LNCaP clone FGC (cell line): ENCODE data around the gene CADM2.
"Not testable (repeated sequence)": the region's sequence is repeated elsewhere in the genome, so short reads cannot be mapped to it uniquely, and the experiment has no call there.

ENCODE experiments used
- DNase-seq: peaks from one replicate; pipeline ENCODE4 v3.0.0-alpha.2; 2011; ENCODE audit warnings: low read depth
- H3K4me3 ChIP-seq: 2 replicates; pipeline ENCODE4 v1.5.1; 2011; ENCODE audit warnings: mild to moderate bottlenecking, low read depth, low read length, control low read depth
- TF ChIP-seq, protein P1 (sequence below): IDR thresholded peaks from 2 replicates; pipeline ENCODE4 v1.5.1; 2012; ENCODE audit warnings: mild to moderate bottlenecking; ENCODE audit not compliant: control insufficient read depth, insufficient read depth; ENCODE audit errors: extremely low read depth

Gene CADM2

DNA sequence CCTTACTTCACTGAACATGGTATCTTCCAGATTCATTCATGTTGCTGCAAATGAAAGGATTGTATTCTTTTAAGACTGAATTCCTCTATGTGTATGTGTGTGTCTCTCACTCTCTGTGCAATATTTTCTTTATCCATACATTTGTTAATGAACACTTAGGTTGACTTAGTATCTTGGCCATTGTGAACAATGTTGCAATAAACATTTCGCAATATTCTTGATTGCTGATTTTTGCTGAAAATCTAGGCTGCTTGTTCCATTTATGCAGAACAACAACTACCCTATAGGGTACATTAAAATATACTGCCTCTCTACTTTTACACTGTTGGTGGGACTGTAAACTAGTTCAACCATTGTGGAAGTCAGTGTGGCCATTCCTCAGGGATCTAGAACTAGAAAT, 732.4 kb downstream of the CADM2 start:
- DNase-seq, result no peak
- no peak overlapping the region for H3K4me3 ChIP-seq
- TF ChIP-seq, protein P1, sequence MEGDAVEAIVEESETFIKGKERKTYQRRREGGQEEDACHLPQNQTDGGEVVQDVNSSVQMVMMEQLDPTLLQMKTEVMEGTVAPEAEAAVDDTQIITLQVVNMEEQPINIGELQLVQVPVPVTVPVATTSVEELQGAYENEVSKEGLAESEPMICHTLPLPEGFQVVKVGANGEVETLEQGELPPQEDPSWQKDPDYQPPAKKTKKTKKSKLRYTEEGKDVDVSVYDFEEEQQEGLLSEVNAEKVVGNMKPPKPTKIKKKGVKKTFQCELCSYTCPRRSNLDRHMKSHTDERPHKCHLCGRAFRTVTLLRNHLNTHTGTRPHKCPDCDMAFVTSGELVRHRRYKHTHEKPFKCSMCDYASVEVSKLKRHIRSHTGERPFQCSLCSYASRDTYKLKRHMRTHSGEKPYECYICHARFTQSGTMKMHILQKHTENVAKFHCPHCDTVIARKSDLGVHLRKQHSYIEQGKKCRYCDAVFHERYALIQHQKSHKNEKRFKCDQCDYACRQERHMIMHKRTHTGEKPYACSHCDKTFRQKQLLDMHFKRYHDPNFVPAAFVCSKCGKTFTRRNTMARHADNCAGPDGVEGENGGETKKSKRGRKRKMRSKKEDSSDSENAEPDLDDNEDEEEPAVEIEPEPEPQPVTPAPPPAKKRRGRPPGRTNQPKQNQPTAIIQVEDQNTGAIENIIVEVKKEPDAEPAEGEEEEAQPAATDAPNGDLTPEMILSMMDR, result no peak

DNA sequence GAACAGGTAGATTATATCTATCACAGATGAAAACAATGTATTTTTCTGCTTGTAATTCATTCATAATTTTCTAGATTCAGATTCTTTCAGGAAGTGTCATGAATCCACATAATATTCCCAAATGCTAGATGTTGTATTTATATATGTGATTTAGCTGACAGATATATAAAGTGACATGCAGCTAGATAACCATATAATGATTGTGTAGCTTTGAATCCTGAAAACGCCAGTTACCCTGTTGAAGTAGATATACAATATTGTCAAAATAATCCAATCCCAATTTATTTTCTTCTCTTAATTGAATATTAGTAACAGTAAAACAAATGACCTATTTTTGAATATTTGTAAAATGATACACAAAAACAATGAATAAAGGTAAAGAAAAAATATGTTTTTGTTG, 738.4 kb downstream of the CADM2 start:
- no peak for DNase-seq
- H3K4me3 ChIP-seq, result no peak overlapping the region
- TF ChIP-seq, protein P1, result no peak

DNA sequence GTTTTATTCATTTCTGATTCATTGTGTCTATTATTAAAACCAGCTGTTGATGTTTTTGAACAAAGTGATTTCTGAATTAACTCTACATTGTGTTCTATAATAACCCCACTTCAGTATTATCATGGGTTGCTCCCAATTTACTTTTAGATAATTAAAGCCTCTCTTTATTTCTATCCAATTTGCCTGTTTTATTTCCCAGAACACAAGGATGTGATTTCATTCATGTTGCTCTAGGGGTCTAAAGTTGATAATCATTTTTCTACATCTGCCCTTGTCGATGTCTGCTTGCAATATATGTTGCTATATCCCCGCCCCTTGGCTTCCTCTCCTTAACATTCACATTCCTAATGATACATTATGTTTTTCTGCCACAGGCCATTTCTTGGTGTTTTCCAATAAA, 747.3 kb downstream of the CADM2 start:
- no peak for DNase-seq
- TF ChIP-seq, protein P1, result no peak
- H3K4me3 ChIP-seq, result no peak overlapping the region

DNA sequence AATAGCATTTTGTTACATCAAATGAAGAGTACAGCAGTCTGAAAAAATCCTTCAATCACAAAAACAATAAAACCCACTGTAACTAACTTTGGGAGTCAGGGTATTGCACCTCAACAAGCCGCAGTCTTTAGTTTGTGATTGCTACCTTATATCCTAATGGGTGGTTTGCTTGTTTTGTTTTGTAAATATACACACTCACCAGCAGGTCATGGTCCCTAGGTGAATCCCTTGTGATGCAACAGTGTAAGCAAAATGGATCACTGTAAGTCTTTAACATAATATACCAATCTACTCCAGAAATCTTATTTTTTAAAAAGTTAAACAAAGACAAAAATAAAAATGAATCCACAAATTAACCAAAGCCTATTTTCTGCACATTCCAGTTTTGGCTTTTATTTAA, 749.5 kb downstream of the CADM2 start:
- H3K4me3 ChIP-seq, DNase-seq: not testable (repeated sequence)

DNA sequence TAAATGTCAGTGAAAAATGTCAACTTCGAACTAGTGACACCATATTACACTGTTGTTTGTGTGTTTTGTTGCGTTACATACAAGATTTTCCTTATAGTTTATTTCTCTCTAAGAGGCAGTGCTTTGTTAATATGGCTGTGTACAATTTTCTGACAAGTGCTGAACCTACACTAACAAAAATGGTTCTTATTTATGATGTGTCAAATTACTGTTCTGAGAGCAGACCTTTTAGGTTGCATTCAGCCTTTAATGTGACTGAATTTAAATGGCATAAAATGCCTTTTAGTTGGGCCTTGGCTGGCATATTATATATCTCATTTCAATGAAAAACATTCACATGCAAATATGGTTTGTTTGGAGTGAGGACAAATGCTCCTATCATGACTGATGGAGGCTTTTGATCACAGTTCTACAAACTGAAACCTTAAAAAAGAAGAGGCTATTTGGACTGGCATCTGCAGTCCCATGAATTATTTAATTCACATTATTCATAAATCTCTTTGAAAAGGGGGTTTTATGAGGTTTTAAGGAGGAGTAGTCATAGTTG, 750.6 kb downstream of the CADM2 start:
- H3K4me3 ChIP-seq, result no peak overlapping the region
- TF ChIP-seq, protein P1, result no peak
- no peak for DNase-seq

DNA sequence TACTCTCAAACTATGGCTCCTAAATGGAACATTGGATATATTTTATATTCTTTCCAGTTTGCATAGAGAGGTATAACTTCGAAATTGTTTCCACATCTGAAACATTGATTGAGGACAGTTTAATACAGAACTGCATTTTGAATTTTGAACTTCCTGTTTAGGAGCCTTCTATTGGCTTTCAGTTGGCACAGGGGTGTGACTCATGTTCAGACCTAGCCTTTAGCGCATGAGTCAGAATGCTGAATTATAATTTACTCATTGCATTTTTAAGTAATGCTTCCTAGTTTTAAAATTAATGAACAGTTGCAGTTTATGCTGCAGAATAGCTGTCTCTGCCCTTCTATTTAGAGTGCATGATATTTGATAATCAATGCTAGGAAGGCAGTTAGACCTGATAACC, 751.7 kb downstream of the CADM2 start:
- DNase-seq, result no peak
- TF ChIP-seq, protein P1, result no peak

DNA sequence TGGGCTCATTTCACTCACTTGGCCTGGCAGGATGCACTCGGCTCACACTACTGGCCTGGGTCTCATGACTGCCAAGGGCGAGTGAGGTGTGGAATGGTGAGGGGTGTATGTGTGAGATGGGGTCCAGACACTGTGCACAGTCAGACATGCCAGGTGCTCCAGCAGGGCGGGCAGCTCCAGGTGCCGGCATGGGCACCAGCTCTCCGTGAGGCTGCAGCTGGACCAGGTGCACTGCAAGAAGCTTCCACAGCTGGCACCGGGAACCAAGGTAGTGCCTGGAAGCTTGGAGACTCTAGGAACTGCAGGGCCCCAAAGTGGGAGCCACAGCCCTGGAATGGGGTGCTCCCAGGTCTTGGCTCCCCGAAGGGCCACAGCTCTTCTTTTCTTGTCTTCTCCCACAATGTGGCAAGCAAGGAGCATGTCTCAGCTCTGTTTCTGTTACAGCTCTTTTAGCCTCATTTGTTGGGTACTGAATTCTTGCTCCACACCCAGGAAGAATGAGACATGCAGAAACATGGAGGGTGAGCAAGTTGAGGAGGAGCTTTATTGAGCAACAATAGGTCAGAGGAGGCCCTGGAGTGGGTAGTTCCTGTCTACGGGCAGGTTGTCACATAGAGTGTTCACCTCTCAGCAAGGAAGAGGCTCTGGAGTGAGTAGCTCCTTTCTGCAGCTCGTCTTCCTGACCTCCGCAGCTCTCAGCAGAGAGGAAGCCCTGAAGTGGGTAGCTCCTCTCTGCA, 762.8 kb downstream of the CADM2 start:
- no peak for DNase-seq
- TF ChIP-seq, protein P1, result no peak
- no peak overlapping the region for H3K4me3 ChIP-seq

More for the DNA sequence above, 751.7 kb downstream of the CADM2 start:
- H3K4me3 ChIP-seq, result no peak overlapping the region
